ENCODE data around the gene PECR. TPM values are rescaled to one million over a fixed set of nuclear protein-coding genes. Genes with fewer than 3 reads are reported as not detected.

Gene PECR
- total and polyA plus RNA-seq, 9 of the 15 experiments (the other 6 are each of a cell fraction or from before 2014, with no cell fraction given) = 1.1 to 10.3 (median 8.2) TPM

GRCh38 chr2:216034065-216034464 is 47.5 kb downstream of the PECR start (continued):
- TF ChIP-seq NKRF (IDR thresholded peaks at IDR 0.05; ENCODE audit: borderline replicate concordance) (no peak), MXD1 (CRISPR knock-in tag; IDR thresholded peaks at IDR 0.05; ENCODE audit: borderline replicate concordance, poor library complexity, severe bottlenecking) (no peak), SMC3 (conservative IDR thresholded peaks at IDR 0.05; ENCODE audit: insufficient read depth, low read depth, low read length) (peak; percentile 52), RBM34 (IDR thresholded peaks at IDR 0.05; ENCODE audit: borderline replicate concordance, insufficient read depth, low read length) (no peak), REST (IDR thresholded peaks at IDR 0.05; ENCODE audit: borderline replicate concordance) (peak; percentile 13; the same call in 1 of the 2 replicates), REST (CRISPR knock-in tag; IDR thresholded peaks at IDR 0.05; ENCODE audit: low read depth) (no peak), CTCF (IDR thresholded peaks at IDR 0.05 in 2 of 3, conservative IDR thresholded peaks at IDR 0.05 in 1 of 3; ENCODE audit: insufficient read depth in 2 of 3, low read depth in 1 of 3, low read length in 3 of 3) (peak; percentile 57 to 77 (median 69)), SMARCA4 (IDR thresholded peaks at IDR 0.05) (no peak), HLTF (IDR thresholded peaks at IDR 0.05) (no peak), ZBTB43 (CRISPR knock-in tag; IDR thresholded peaks at IDR 0.05) (no peak), RAD51 (IDR thresholded peaks at IDR 0.05; ENCODE audit: borderline replicate concordance, low read depth) (no peak), ZNF668 (CRISPR knock-in tag; IDR thresholded peaks at IDR 0.05) (no peak)
